ENCODE data around the gene MANF. TPM values are rescaled to one million over a fixed set of nuclear protein-coding genes. Genes with fewer than 3 reads are reported as not detected.

Gene MANF
- total RNA-seq, 2 experiments from 2014 or later = 104 to 117 TPM

DNA sequence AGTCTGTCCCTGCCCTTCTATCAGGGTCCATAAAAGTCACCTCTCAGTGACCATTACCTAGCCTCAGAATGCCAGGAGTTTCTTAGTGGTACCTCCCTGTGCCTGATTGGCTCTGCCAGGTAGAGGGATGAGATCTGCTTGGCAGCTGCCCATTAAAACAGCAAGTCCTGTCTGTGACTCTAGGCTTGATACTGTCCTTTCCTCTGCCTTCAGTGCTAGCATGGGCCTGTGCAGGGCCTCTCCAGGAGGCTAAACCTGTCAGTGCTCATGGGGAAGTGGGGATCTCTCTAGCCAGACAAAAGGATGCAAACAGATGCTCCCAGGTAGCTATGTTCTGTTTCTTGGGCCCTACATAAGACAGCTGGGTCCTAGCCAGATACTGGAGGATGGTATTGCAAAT, 10.0 kb upstream of the MANF start:
- Histone ChIP-seq H3K27ac (ENCODE audit: low read depth, low read length, poor library complexity, severe bottlenecking) (no peak overlapping the region), H3K9me2 (ENCODE audit: insufficient read depth, low read length) (no peaks in the 10 kb centered on the region), H3K9me3 (ENCODE audit: low read length) (no peaks in the 10 kb centered on the region), H3K36me3 (ENCODE audit: insufficient read depth, low read length) (no peaks in the 10 kb centered on the region), H3K4me3 (ENCODE audit: low read depth, low read length, poor library complexity, severe bottlenecking) (no peak overlapping the region), H3K79me2 (ENCODE audit: insufficient read depth, low read depth, low read length) (no peaks in the 10 kb centered on the region), H2AFZ (ENCODE audit: low read length) (no peak overlapping the region), H4K20me1 (ENCODE audit: insufficient read depth, low read length) (no peaks in the 10 kb centered on the region), H3K4me2 (ENCODE audit: low read length) (no peak overlapping the region), H3K4me1 (ENCODE audit: insufficient read depth, low read length, poor library complexity, severe bottlenecking) (no peaks in the 10 kb centered on the region)
- ChIA-PET POLR2A (no interaction called here), CTCF (ENCODE audit: unreplicated experiment) (no interaction called here)
- no TSS peak for BruUV-seq (replicated peaks)
- DNase-seq (ENCODE audit: low spot score) = no peak
- intact Hi-C loops (cut with micrococcal nuclease; ENCODE audit: unreplicated experiment) = loop anchor here (10.0 kb wide), 1 partner anchor 270 kb away; no protein-coding TSS in a partner anchor
- TF ChIP-seq, protein P1, sequence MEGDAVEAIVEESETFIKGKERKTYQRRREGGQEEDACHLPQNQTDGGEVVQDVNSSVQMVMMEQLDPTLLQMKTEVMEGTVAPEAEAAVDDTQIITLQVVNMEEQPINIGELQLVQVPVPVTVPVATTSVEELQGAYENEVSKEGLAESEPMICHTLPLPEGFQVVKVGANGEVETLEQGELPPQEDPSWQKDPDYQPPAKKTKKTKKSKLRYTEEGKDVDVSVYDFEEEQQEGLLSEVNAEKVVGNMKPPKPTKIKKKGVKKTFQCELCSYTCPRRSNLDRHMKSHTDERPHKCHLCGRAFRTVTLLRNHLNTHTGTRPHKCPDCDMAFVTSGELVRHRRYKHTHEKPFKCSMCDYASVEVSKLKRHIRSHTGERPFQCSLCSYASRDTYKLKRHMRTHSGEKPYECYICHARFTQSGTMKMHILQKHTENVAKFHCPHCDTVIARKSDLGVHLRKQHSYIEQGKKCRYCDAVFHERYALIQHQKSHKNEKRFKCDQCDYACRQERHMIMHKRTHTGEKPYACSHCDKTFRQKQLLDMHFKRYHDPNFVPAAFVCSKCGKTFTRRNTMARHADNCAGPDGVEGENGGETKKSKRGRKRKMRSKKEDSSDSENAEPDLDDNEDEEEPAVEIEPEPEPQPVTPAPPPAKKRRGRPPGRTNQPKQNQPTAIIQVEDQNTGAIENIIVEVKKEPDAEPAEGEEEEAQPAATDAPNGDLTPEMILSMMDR (conservative IDR thresholded peaks at IDR 0.05; ENCODE audit: low read length) = no peak
- no peak for TF ChIP-seq EZH2phosphoT487 (IDR thresholded peaks at IDR 0.05; ENCODE audit: borderline replicate concordance, low read depth, low read length)

DNA sequence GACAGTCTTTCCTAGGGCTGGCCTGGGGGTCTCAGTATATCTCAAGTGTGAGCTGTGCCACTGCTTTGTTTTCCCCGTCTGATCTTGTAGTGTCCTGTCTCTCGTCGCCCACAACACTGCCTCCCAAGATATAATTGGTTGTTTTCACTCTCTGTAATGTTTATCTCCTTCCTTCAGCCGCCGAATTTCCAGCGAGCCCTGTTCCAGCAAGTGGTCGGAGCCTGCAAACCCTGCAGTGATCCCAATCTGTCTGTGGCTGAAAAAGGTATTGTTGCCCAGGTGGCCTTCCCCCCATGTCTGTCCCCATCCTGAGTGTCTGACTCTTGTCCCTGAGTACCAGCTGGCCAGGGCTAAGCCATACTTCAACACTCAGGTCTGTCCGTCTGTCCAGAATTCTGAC, 9.5 kb upstream of the MANF start:
- POLR2A ChIA-PET = no interaction called here

DNA sequence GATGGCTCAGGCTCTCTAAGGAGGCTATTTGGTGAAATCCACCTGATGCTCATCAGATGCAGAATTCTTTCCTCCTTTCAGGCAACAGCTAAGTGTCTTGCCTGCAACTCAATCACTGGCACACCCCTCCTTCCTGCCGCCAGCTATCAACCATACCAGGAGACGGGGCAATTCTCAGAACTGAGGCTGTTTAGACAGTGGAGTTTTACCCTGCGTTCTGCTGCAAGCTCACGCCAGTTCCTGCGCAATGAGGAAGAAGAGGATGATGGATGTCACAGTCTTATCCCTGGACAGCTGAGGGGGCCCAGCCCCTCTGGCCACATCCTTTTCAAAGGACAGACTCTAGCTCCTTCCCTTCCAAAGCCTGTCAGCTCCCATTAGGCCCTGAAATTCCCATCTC, 7.0 kb upstream of the MANF start:
- no peaks in the 10 kb centered on the region for H3K36me3 ChIP-seq (ENCODE audit: insufficient read depth, low read length)
- intact Hi-C loops (cut with micrococcal nuclease; ENCODE audit: unreplicated experiment) = loop anchor here (10.0 kb wide), 1 partner anchor 273 kb away; no protein-coding TSS in a partner anchor
- H3K9me3 ChIP-seq (ENCODE audit: low read length) = no peaks in the 10 kb centered on the region
- no TSS peak for BruUV-seq (replicated peaks)
- no peaks in the 10 kb centered on the region for H3K9me2 ChIP-seq (ENCODE audit: insufficient read depth, low read length)
- H3K27ac ChIP-seq (ENCODE audit: low read depth, low read length, poor library complexity, severe bottlenecking) = no peak overlapping the region
- no peaks in the 10 kb centered on the region for H4K20me1 ChIP-seq (ENCODE audit: insufficient read depth, low read length)
- POLR2A ChIA-PET = no interaction called here
- peaks cover 3% of the 10 kb centered on the region for H3K4me1 ChIP-seq (ENCODE audit: insufficient read depth, low read length, poor library complexity, severe bottlenecking)
- H2AFZ ChIP-seq (ENCODE audit: low read length) = no peak overlapping the region
- H3K4me3 ChIP-seq (ENCODE audit: low read depth, low read length, poor library complexity, severe bottlenecking) = no peak overlapping the region
- TF ChIP-seq, protein P1 (conservative IDR thresholded peaks at IDR 0.05; ENCODE audit: low read length) = no peak
- no peak for TF ChIP-seq EZH2phosphoT487 (IDR thresholded peaks at IDR 0.05; ENCODE audit: borderline replicate concordance, low read depth, low read length)
- CTCF ChIA-PET (ENCODE audit: unreplicated experiment) = no interaction called here
- no peak overlapping the region for H3K4me2 ChIP-seq (ENCODE audit: low read length)
- no peak for DNase-seq (ENCODE audit: low spot score)
- no peaks in the 10 kb centered on the region for H3K79me2 ChIP-seq (ENCODE audit: insufficient read depth, low read depth, low read length)

More for the DNA sequence above, 9.5 kb upstream of the MANF start:
- no peaks in the 10 kb centered on the region for H3K9me3 ChIP-seq (ENCODE audit: low read length)
- H2AFZ ChIP-seq (ENCODE audit: low read length) = no peak overlapping the region
- intact Hi-C loops (cut with micrococcal nuclease; ENCODE audit: unreplicated experiment) = loop anchor here (10.0 kb wide), 1 partner anchor 271 kb away; no protein-coding TSS in a partner anchor
- H3K4me2 ChIP-seq (ENCODE audit: low read length) = no peak overlapping the region
- no peak overlapping the region for H3K4me3 ChIP-seq (ENCODE audit: low read depth, low read length, poor library complexity, severe bottlenecking)
- CTCF ChIA-PET (ENCODE audit: unreplicated experiment) = no interaction called here
- TF ChIP-seq, protein P1 (conservative IDR thresholded peaks at IDR 0.05; ENCODE audit: low read length) = no peak
- TF ChIP-seq EZH2phosphoT487 (IDR thresholded peaks at IDR 0.05; ENCODE audit: borderline replicate concordance, low read depth, low read length) = no peak
- no TSS peak for BruUV-seq (replicated peaks)
- no peaks in the 10 kb centered on the region for H3K4me1 ChIP-seq (ENCODE audit: insufficient read depth, low read length, poor library complexity, severe bottlenecking)
- H4K20me1 ChIP-seq (ENCODE audit: insufficient read depth, low read length) = no peaks in the 10 kb centered on the region
- H3K79me2 ChIP-seq (ENCODE audit: insufficient read depth, low read depth, low read length) = no peaks in the 10 kb centered on the region
- H3K36me3 ChIP-seq (ENCODE audit: insufficient read depth, low read length) = no peaks in the 10 kb centered on the region
- H3K27ac ChIP-seq (ENCODE audit: low read depth, low read length, poor library complexity, severe bottlenecking) = no peak overlapping the region
- no peak for DNase-seq (ENCODE audit: low spot score)
- no peaks in the 10 kb centered on the region for H3K9me2 ChIP-seq (ENCODE audit: insufficient read depth, low read length)
